Measurements from ENCODE around the gene MYT1. TPM values are rescaled to one million over a fixed set of nuclear protein-coding genes. Genes with fewer than 3 reads are reported as not detected.

The MYT1 gene
- total and polyA plus RNA-seq, 2 donors (not counting 1 experiment from before 2014, with no cell fraction given): not detected

DNA sequence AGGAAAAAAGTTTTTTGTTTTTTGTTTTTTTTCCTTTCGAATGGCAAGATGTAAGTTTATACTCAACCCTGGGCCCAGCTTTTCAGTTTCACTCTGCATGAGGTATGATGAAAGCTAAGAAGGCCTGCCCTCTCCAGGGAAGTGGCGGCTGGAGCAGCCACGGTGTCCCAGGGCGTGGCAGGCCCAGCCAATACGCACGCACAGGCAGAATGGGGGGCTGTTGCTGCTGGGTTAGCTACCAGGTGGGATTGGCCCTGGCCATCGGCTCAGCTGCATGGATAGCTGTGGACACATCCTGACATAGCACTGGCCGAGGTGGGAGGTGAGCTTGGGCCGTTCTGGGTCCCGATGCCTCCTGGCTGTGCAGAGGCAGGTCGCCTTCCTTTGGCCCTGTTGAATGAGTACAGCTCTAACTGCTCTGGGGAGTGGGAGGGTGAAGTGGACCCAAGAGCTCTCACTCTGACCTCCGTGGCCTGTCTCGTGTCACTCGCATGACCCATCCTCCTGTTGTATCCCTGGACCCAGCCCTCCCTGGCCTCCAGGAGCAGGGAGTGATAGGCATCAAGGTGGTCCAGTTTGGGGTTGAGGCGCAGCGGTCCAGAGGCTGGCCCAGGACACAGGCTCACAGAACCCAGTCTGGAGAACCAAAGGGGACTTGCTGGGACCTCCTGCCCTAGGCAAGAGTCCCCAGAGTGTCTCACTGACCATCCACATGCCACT lies 18.1 kb downstream of the MYT1 start:
- Histone ChIP-seq H3K36me3 (ENCODE audit: control insufficient read depth, insufficient read depth, low read length) (no peaks in the 10 kb centered on the region), H4K20me1 (ENCODE audit: control insufficient read depth, extremely low read depth, insufficient read depth, low read length) (no peaks in the 10 kb centered on the region), H3K9ac (ENCODE audit: insufficient read depth, low read length) (no peak overlapping the region), H3K27ac (ENCODE audit: insufficient read depth, low read length) (no peak overlapping the region), H3K4me3 (replicated peaks in 1 of 4; ENCODE audit: control extremely low read depth in 1 of 4, insufficient read depth in 1 of 4, low read depth in 3 of 4, low read length in 4 of 4) (no peak overlapping the region), H2AFZ (ENCODE audit: low read length) (no peak overlapping the region), H3K79me2 (ENCODE audit: control insufficient read depth, insufficient read depth, low read length) (no peaks in the 10 kb centered on the region), H3K27me3 (ENCODE audit: control insufficient read depth, insufficient read depth, low read length) (no peaks in the 10 kb centered on the region), H3K4me1 (ENCODE audit: control insufficient read depth, extremely low read depth, insufficient read depth, low read length) (no peaks in the 10 kb centered on the region), H3K9me3 (ENCODE audit: control insufficient read depth, insufficient read depth, low read depth, low read length) (no peaks in the 10 kb centered on the region), H3K4me2 (ENCODE audit: extremely low read depth, insufficient read depth, low read length) (no peak overlapping the region)
- TF ChIP-seq EZH2 (IDR thresholded peaks at IDR 0.05; ENCODE audit: low read length, missing control alignments): no peak
- TF ChIP-seq, protein P1, sequence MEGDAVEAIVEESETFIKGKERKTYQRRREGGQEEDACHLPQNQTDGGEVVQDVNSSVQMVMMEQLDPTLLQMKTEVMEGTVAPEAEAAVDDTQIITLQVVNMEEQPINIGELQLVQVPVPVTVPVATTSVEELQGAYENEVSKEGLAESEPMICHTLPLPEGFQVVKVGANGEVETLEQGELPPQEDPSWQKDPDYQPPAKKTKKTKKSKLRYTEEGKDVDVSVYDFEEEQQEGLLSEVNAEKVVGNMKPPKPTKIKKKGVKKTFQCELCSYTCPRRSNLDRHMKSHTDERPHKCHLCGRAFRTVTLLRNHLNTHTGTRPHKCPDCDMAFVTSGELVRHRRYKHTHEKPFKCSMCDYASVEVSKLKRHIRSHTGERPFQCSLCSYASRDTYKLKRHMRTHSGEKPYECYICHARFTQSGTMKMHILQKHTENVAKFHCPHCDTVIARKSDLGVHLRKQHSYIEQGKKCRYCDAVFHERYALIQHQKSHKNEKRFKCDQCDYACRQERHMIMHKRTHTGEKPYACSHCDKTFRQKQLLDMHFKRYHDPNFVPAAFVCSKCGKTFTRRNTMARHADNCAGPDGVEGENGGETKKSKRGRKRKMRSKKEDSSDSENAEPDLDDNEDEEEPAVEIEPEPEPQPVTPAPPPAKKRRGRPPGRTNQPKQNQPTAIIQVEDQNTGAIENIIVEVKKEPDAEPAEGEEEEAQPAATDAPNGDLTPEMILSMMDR (conservative IDR thresholded peaks at IDR 0.05 in 1 of 2, IDR thresholded peaks at IDR 0.05 in 1 of 2; ENCODE audit: low read depth in 1 of 2, low read length in 2 of 2): no peak
- DNase-seq (ENCODE audit: low read depth in 2 of 2): no peak

DNA sequence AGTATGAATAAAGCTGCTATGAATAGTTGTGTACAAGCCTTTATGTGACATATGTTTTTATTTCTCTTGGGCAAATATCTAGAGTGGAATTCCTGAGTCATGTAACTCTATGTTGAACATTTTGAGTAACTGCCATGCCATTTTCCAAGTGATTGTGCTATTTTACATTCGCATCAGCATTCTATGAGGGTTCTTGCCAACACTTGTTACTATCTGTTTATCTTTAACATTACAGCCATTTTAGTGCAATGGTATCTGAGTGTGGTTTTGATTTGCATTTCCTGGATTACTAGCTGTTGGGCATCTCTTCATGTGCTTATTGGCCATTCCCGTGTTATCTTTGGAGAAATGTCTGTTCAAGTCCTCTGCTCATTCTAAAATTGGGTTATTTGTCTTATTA lies 19.1 kb downstream of the MYT1 start:
- TF ChIP-seq, protein P1 (conservative IDR thresholded peaks at IDR 0.05 in 1 of 2, IDR thresholded peaks at IDR 0.05 in 1 of 2; ENCODE audit: low read depth in 1 of 2, low read length in 2 of 2): no peak
- TF ChIP-seq EZH2 (IDR thresholded peaks at IDR 0.05; ENCODE audit: low read length, missing control alignments): no peak
- Histone ChIP-seq H3K79me2 (ENCODE audit: control insufficient read depth, insufficient read depth, low read length) (no peaks in the 10 kb centered on the region), H3K9me3 (ENCODE audit: control insufficient read depth, insufficient read depth, low read depth, low read length) (no peaks in the 10 kb centered on the region), H3K4me1 (ENCODE audit: control insufficient read depth, extremely low read depth, insufficient read depth, low read length) (no peaks in the 10 kb centered on the region), H3K27me3 (ENCODE audit: control insufficient read depth, insufficient read depth, low read length) (no peaks in the 10 kb centered on the region), H4K20me1 (ENCODE audit: control insufficient read depth, extremely low read depth, insufficient read depth, low read length) (no peaks in the 10 kb centered on the region), H3K9ac (ENCODE audit: insufficient read depth, low read length) (no peak overlapping the region), H3K36me3 (ENCODE audit: control insufficient read depth, insufficient read depth, low read length) (no peaks in the 10 kb centered on the region), H3K27ac (ENCODE audit: insufficient read depth, low read length) (no peak overlapping the region), H3K4me2 (ENCODE audit: extremely low read depth, insufficient read depth, low read length) (no peak overlapping the region), H2AFZ (ENCODE audit: low read length) (no peak overlapping the region), H3K4me3 (replicated peaks in 1 of 4; ENCODE audit: control extremely low read depth in 1 of 4, insufficient read depth in 1 of 4, low read depth in 3 of 4, low read length in 4 of 4) (no peak overlapping the region)
- no peak for DNase-seq (ENCODE audit: low read depth in 2 of 2)

DNA sequence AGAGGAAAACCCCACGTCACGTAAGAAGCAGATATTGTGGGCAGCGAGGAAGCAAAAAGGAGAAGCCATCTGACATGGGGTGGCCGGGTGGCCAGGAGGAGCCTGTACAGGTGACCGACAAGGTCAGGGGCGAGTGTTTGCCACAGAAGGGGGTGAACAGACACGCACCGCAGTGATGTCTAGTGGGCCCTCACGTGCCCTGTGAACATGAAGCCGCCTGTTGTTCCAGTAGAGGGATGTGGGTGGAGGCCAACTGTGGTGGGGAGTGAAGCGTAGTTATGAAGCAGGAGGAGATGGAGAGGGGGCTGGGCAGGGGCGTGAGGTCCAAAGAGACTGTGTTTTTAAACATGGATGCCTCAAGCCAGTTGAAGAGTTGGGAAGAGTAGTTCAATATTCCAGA lies 20.5 kb downstream of the MYT1 start:
- H3K79me2 ChIP-seq (ENCODE audit: control insufficient read depth, insufficient read depth, low read length): no peaks in the 10 kb centered on the region
- H3K36me3 ChIP-seq (ENCODE audit: control insufficient read depth, insufficient read depth, low read length): no peaks in the 10 kb centered on the region
- no peak overlapping the region for H3K9ac ChIP-seq (ENCODE audit: insufficient read depth, low read length)
- H3K27ac ChIP-seq (ENCODE audit: insufficient read depth, low read length): no peak overlapping the region
- no peak overlapping the region for H3K4me3 ChIP-seq (replicated peaks in 1 of 4; ENCODE audit: control extremely low read depth in 1 of 4, insufficient read depth in 1 of 4, low read depth in 3 of 4, low read length in 4 of 4)
- TF ChIP-seq, protein P1 (conservative IDR thresholded peaks at IDR 0.05 in 1 of 2, IDR thresholded peaks at IDR 0.05 in 1 of 2; ENCODE audit: low read depth in 1 of 2, low read length in 2 of 2): no peak
- TF ChIP-seq EZH2 (IDR thresholded peaks at IDR 0.05; ENCODE audit: low read length, missing control alignments): no peak
- H4K20me1 ChIP-seq (ENCODE audit: control insufficient read depth, extremely low read depth, insufficient read depth, low read length): no peaks in the 10 kb centered on the region
- no peaks in the 10 kb centered on the region for H3K27me3 ChIP-seq (ENCODE audit: control insufficient read depth, insufficient read depth, low read length)
- H3K9me3 ChIP-seq (ENCODE audit: control insufficient read depth, insufficient read depth, low read depth, low read length): no peaks in the 10 kb centered on the region
- no peak overlapping the region for H3K4me2 ChIP-seq (ENCODE audit: extremely low read depth, insufficient read depth, low read length)
- no peak for DNase-seq (ENCODE audit: low read depth in 2 of 2)
- H3K4me1 ChIP-seq (ENCODE audit: control insufficient read depth, extremely low read depth, insufficient read depth, low read length): no peaks in the 10 kb centered on the region
- no peak overlapping the region for H2AFZ ChIP-seq (ENCODE audit: low read length)
